HG02885 (cell line): ENCODE data around the gene AKAP13.
"Not testable (repeated sequence)": the region's sequence is repeated elsewhere in the genome, so short reads cannot be mapped to it uniquely, and the experiment has no call there.

ENCODE experiments used
- ATAC-seq: cut with Tn5 transposase; IDR thresholded peaks from one replicate; pipeline ENCODE4 v1.9.1; 2021; ENCODE audit warnings: mild to moderate bottlenecking; ENCODE audit not compliant: unreplicated experiment, poor library complexity

Gene AKAP13, protein sequence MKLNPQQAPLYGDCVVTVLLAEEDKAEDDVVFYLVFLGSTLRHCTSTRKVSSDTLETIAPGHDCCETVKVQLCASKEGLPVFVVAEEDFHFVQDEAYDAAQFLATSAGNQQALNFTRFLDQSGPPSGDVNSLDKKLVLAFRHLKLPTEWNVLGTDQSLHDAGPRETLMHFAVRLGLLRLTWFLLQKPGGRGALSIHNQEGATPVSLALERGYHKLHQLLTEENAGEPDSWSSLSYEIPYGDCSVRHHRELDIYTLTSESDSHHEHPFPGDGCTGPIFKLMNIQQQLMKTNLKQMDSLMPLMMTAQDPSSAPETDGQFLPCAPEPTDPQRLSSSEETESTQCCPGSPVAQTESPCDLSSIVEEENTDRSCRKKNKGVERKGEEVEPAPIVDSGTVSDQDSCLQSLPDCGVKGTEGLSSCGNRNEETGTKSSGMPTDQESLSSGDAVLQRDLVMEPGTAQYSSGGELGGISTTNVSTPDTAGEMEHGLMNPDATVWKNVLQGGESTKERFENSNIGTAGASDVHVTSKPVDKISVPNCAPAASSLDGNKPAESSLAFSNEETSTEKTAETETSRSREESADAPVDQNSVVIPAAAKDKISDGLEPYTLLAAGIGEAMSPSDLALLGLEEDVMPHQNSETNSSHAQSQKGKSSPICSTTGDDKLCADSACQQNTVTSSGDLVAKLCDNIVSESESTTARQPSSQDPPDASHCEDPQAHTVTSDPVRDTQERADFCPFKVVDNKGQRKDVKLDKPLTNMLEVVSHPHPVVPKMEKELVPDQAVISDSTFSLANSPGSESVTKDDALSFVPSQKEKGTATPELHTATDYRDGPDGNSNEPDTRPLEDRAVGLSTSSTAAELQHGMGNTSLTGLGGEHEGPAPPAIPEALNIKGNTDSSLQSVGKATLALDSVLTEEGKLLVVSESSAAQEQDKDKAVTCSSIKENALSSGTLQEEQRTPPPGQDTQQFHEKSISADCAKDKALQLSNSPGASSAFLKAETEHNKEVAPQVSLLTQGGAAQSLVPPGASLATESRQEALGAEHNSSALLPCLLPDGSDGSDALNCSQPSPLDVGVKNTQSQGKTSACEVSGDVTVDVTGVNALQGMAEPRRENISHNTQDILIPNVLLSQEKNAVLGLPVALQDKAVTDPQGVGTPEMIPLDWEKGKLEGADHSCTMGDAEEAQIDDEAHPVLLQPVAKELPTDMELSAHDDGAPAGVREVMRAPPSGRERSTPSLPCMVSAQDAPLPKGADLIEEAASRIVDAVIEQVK (N-terminal part only)

GRCh38 chr15:85380217-85380811 lies at the start of gene AKAP13:
Gene AKAP13, plus strand, starts transcription at chr15:85380603. Its CDS starts 105,118 bp downstream, at chr15:85485721.
- peak; percentile 90 for ATAC-seq

DNA sequence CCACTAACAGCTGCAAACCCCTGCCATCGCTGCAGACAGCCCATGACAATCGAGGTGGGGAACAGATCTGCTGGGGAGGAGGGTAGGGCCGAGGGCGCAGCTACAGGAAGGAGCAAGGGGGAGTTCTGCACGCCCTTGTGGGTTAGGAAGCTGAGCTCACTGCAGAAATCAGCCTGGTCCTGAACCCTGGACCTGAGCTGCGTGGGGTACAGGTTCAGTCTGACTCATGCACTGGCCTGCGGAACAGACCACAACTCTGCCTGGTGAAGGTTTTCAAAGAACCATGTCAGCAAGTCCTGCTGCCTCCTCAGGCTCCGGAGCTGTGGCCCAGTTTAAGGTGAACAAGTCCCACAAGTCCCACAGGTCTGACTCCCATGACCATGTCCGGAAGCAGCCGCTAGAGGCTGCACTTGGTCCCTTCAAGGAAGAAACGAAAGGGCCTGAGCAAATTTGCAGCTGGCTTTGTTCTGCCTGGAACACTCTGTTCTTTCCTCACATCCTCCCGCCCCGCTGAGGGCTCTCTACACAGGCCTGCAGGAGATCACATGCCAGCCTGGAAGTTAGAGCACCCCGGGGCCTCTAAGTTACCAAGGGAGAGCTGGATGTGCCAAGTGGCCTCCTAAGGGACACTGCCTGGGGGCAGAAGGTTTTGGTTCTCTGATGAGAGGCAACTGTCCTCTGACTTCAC lies 49.4 kb upstream of the AKAP13 start:
- ATAC-seq: peak; percentile 74

- peak; percentile 5 for ATAC-seq
Observed at GRCh38 chr15:85331655-85332285, 48.6 kb upstream of the AKAP13 start.

DNA sequence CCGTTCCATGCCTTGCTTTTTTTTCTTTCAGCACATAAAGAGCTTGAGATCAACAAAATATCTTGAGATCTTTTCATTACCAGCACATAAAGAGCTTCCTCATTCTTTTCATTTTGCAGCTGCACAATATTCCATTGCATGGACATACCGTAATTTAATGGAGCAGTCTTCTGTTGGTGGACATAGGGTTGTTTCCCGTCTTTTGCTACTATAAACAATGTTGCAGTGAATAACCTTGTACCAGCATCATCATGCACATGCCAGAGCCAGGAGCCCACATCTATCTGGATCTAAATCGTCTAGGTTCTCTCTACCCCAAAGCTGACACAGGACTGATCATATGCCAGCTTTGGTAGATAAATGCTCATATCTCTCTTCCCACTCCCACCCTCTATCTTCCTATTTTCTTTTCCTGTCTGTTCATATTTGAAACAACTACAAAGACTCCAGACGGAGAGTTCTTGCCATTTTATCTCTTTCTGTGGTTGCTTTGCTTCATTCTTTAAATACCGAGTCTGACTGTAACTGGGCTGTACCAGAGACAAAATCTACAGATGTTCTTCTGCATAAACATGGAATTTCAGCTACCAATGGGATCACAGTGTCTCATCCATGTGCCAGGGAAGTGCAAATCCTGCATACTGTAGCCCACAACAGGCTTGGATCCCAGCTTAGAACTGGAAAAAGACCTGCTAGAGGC lies 47.1 kb upstream of the AKAP13 start:
- no peak for ATAC-seq

- ATAC-seq: no peak
Observed at GRCh38 chr15:85334241-85334640, 46.2 kb upstream of the AKAP13 start.

DNA sequence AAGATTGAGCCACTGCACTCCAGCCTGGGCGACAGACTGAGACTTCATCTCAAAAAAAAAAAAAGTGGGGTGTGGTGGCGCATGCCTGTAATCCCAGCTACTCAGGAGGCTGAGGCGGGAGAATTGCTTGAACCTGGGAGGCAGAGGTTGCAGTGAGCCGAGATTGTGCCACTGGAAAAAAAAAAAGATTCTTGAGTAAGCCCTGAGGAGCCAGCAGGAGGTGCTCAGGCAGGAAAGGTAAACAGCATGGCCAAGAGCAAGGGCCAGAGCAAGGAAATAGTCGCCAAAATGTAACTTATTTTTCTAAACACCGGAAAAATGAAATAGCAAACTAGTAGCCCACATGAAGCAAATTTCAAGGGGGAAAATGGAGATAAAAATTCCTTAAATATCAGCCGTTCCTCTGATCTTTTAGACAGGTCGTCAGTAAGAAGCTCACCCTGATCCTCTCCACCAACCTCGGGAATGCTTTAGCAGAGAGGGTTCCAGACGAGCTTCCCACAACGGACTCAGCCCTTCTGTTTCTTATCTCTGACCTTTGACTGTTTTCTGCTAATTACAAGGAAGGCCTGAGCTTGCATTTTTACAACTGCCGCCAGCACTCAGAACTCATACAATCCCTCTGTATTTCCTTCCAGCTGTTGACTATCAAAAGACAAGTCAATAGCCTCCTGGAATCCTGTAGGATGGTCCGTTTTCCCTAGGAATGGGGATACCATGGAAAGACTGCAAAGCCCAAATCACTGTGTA lies 45.0 kb upstream of the AKAP13 start:
- no peak for ATAC-seq

DNA sequence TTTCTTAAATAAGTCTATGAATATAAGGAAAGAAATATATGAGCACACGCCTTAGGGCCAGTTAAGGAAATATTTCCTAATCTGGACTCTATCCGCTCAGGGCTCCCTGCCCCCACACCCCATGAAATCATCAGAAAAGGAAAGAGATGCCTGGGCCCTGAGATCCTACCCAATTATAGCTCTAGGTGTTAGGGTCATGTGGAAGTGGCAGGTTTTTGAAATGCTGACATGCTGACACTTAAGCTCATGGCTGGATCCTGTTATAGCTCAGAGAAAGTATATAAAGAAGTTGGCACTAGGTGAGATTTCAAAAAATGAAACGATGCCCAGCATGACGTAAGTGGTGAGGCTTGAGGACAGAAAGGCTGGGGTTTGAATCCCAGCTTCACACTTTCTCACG lies 43.5 kb upstream of the AKAP13 start:
- ATAC-seq: no peak

GRCh38 chr15:85337425-85338074 lies 42.9 kb upstream of the AKAP13 start:
- ATAC-seq: no peak

- no peak for ATAC-seq
Observed at GRCh38 chr15:85340321-85340665, 40.1 kb upstream of the AKAP13 start.

- ATAC-seq: no peak
Observed at GRCh38 chr15:85340852-85341251, 39.6 kb upstream of the AKAP13 start.

- not testable (repeated sequence) for ATAC-seq
Observed at GRCh38 chr15:85342163-85342562, 38.2 kb upstream of the AKAP13 start.

GRCh38 chr15:85343443-85343842 lies 37.0 kb upstream of the AKAP13 start:
- not testable (repeated sequence) for ATAC-seq

GRCh38 chr15:85344241-85344640 lies 36.2 kb upstream of the AKAP13 start:
- not testable (repeated sequence) for ATAC-seq

DNA sequence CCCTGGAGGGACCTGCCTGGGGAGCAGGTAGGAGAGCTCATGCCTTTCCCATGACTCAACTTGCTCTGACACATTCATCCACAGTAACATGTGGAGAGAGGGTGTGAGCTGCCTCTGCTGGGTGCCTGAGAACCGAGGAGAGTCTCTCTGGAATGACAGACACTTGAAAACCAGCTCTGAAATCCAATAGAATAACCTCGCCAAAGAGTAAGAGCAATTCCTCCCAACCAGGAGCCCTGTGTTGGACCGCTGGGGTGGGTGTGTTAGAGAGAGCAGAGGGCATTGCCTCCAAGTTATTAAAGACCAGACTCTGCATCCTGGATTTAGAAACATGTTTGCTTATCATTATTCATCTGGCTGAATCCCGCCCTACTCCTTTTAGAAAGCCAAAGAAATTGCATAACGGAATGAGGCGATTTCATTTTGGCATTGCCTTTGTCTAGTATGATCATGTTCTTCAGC lies 35.7 kb upstream of the AKAP13 start:
- ATAC-seq: not testable (repeated sequence)

GRCh38 chr15:85345196-85345918 lies 35.0 kb upstream of the AKAP13 start:
- ATAC-seq: not testable (repeated sequence)

DNA sequence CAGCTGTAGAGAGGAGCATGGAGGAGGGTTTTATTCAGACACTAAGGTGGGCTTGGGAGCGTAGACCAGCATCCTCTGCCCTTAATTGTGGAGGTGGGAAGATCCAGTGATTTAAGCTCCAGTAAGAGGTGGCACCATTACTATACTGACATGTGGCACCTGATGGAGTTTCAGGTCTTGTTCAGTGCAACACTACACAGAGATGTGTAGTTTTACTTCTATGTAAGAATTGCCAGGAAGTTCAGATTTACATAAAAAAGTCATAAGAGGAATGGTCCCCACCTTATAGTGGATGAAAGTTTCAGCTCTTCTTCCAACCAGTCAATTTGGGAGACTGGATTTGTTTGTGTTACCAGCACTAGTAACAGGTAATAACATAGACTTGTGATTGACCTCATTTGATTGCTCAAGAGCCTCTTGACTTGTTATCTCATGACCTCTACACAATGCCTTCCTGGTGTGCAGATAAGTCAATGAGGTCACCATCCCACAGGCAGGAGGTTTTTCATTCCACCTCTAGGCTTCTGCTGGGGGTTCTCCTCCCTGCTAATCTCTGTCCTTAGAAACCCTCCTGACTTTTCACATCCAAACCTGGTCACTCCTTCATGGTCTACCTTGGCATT lies 33.8 kb upstream of the AKAP13 start:
- not testable (repeated sequence) for ATAC-seq
